ENCODE data around the gene PPP1R18.

The PPP1R18 gene

GRCh38 chr6:30703821-30704220 lies 17.4 kb upstream of the PPP1R18 start:
- peak overlapping the region; percentile 6 for H3K4me3 ChIP-seq (ENCODE audit: low read depth, low read length)
- no peak overlapping the region for H3K27ac ChIP-seq (ENCODE audit: low read depth, low read length)
- no peaks in the 10 kb centered on the region for H3K79me1 ChIP-seq (ENCODE audit: low read length)
- no peak overlapping the region for H2AFZ ChIP-seq (ENCODE audit: insufficient read depth, low read length, poor library complexity)
- H3K14ac ChIP-seq (ENCODE audit: low read length), result no peak overlapping the region
- H4K8ac ChIP-seq (ENCODE audit: low read depth, low read length), result no peak overlapping the region
- no peak overlapping the region for H2BK120ac ChIP-seq (ENCODE audit: insufficient read depth, low read length, poor library complexity)
- H4K91ac ChIP-seq (ENCODE audit: low read depth, low read length), result no peak overlapping the region
- H3K4me2 ChIP-seq (ENCODE audit: low read length), result no peak overlapping the region
- no CpG with 5 or more reads among the region's 4 CpGs for WGBS (ENCODE audit: extremely low coverage, insufficient coverage, insufficient read length)
- DNase-seq, result no peak
- H2BK12ac ChIP-seq (ENCODE audit: low read length), result no peak overlapping the region
- H3K9me3 ChIP-seq (ENCODE audit: insufficient read depth, low read depth, low read length), result no peaks in the 10 kb centered on the region
- no peak overlapping the region for H2BK5ac ChIP-seq (ENCODE audit: low read depth, low read length, poor library complexity)
- no peak overlapping the region for H3K9ac ChIP-seq (ENCODE audit: low read length)
- H3K18ac ChIP-seq (ENCODE audit: low read length), result no peak overlapping the region
- H3K23ac ChIP-seq (ENCODE audit: low read length), result no peak overlapping the region
- H3K36me3 ChIP-seq (ENCODE audit: control insufficient read depth in 1 of 2, insufficient read depth in 2 of 2, low read length in 2 of 2), result peaks cover 33 to 41% of the 10 kb centered on the region in 2 experiments
- H3K27me3 ChIP-seq (ENCODE audit: insufficient read depth, low read length), result no peaks in the 10 kb centered on the region
- no peaks in the 10 kb centered on the region for H3K79me2 ChIP-seq (ENCODE audit: control insufficient read depth, insufficient read depth, low read length, poor library complexity)
- no peak overlapping the region for H3K4ac ChIP-seq (ENCODE audit: low read depth, low read length)
- no peak overlapping the region for H2AK5ac ChIP-seq (ENCODE audit: low read length)
- H4K12ac ChIP-seq (ENCODE audit: low read depth, low read length), result no peak overlapping the region
- peaks cover 7 to 18% of the 10 kb centered on the region in 2 experiments for H3K4me1 ChIP-seq (ENCODE audit: control insufficient read depth in 1 of 2, insufficient read depth in 2 of 2, low read length in 2 of 2)

- no peak overlapping the region for H4K8ac ChIP-seq (ENCODE audit: low read depth, low read length)
- H3K14ac ChIP-seq (ENCODE audit: low read length), result no peak overlapping the region
- no peaks in the 10 kb centered on the region for H3K79me1 ChIP-seq (ENCODE audit: low read length)
- DNase-seq, result peak; percentile 43 to 51
- H3K23ac ChIP-seq (ENCODE audit: low read length), result no peak overlapping the region
- no peaks in the 10 kb centered on the region for H3K79me2 ChIP-seq (ENCODE audit: control insufficient read depth, insufficient read depth, low read length, poor library complexity)
- no peak overlapping the region for H3K4me2 ChIP-seq (ENCODE audit: low read length)
- H4K12ac ChIP-seq (ENCODE audit: low read depth, low read length), result no peak overlapping the region
- H3K4me1 ChIP-seq (ENCODE audit: control insufficient read depth in 1 of 2, insufficient read depth in 2 of 2, low read length in 2 of 2), result peaks cover 7 to 18% of the 10 kb centered on the region in 2 experiments
- no peak overlapping the region for H3K18ac ChIP-seq (ENCODE audit: low read length)
- no peak overlapping the region for H2BK120ac ChIP-seq (ENCODE audit: insufficient read depth, low read length, poor library complexity)
- H2BK5ac ChIP-seq (ENCODE audit: low read depth, low read length, poor library complexity), result no peak overlapping the region
- H2BK12ac ChIP-seq (ENCODE audit: low read length), result no peak overlapping the region
- WGBS (ENCODE audit: extremely low coverage, insufficient coverage, insufficient read length), result no CpG with 5 or more reads among the region's 10 CpGs
- H2AK5ac ChIP-seq (ENCODE audit: low read length), result no peak overlapping the region
- H3K4ac ChIP-seq (ENCODE audit: low read depth, low read length), result no peak overlapping the region
- H3K4me3 ChIP-seq (ENCODE audit: low read depth, low read length), result no peak overlapping the region
- H3K9ac ChIP-seq (ENCODE audit: low read length), result no peak overlapping the region
- no peaks in the 10 kb centered on the region for H3K27me3 ChIP-seq (ENCODE audit: insufficient read depth, low read length)
- no peaks in the 10 kb centered on the region for H3K9me3 ChIP-seq (ENCODE audit: insufficient read depth, low read depth, low read length)
- no peak overlapping the region for H2AFZ ChIP-seq (ENCODE audit: insufficient read depth, low read length, poor library complexity)
- H3K36me3 ChIP-seq (ENCODE audit: control insufficient read depth in 1 of 2, insufficient read depth in 2 of 2, low read length in 2 of 2), result peaks cover 32 to 39% of the 10 kb centered on the region in 2 experiments
- no peak overlapping the region for H4K91ac ChIP-seq (ENCODE audit: low read depth, low read length)
- H3K27ac ChIP-seq (ENCODE audit: low read depth, low read length), result no peak overlapping the region
These were observed 16.6 kb upstream of the PPP1R18 start for GRCh38 chr6:30703011-30703410.

- Histone ChIP-seq H3K79me1 (ENCODE audit: low read length) (no peaks in the 10 kb centered on the region), H2BK5ac (ENCODE audit: low read depth, low read length, poor library complexity) (no peak overlapping the region), H3K79me2 (ENCODE audit: control insufficient read depth, insufficient read depth, low read length, poor library complexity) (no peaks in the 10 kb centered on the region), H3K4me3 (ENCODE audit: low read depth, low read length) (no peak overlapping the region), H3K23ac (ENCODE audit: low read length) (no peak overlapping the region), H3K14ac (ENCODE audit: low read length) (no peak overlapping the region), H3K27ac (ENCODE audit: low read depth, low read length) (no peak overlapping the region), H3K27me3 (ENCODE audit: insufficient read depth, low read length) (no peaks in the 10 kb centered on the region), H3K18ac (ENCODE audit: low read length) (no peak overlapping the region), H4K12ac (ENCODE audit: low read depth, low read length) (no peak overlapping the region), H2BK12ac (ENCODE audit: low read length) (no peak overlapping the region), H3K36me3 (ENCODE audit: control insufficient read depth in 1 of 2, insufficient read depth in 2 of 2, low read length in 2 of 2) (peaks cover 20 to 27% of the 10 kb centered on the region in 2 experiments), H2AFZ (ENCODE audit: insufficient read depth, low read length, poor library complexity) (no peak overlapping the region), H3K9me3 (ENCODE audit: insufficient read depth, low read depth, low read length) (no peaks in the 10 kb centered on the region), H2AK5ac (ENCODE audit: low read length) (no peak overlapping the region), H3K4me2 (ENCODE audit: low read length) (no peak overlapping the region), H4K91ac (ENCODE audit: low read depth, low read length) (no peak overlapping the region), H4K8ac (ENCODE audit: low read depth, low read length) (no peak overlapping the region), H3K9ac (ENCODE audit: low read length) (no peak overlapping the region), H3K4me1 (ENCODE audit: control insufficient read depth in 1 of 2, insufficient read depth in 2 of 2, low read length in 2 of 2) (peaks cover 10 to 18% of the 10 kb centered on the region in 2 experiments), H2BK120ac (ENCODE audit: insufficient read depth, low read length, poor library complexity) (no peak overlapping the region), H3K4ac (ENCODE audit: low read depth, low read length) (no peak overlapping the region)
- no CpG with 5 or more reads among the region's 4 CpGs for WGBS (ENCODE audit: extremely low coverage, insufficient coverage, insufficient read length)
- peak; percentile 78 to 85 for DNase-seq
These were observed 13.9 kb upstream of the PPP1R18 start for GRCh38 chr6:30700340-30700739.

GRCh38 chr6:30696432-30696831 lies 10.0 kb upstream of the PPP1R18 start:
- no peak overlapping the region for H3K18ac ChIP-seq (ENCODE audit: low read length)
- no peak overlapping the region for H4K91ac ChIP-seq (ENCODE audit: low read depth, low read length)
- no peak overlapping the region for H3K4me3 ChIP-seq (ENCODE audit: low read depth, low read length)
- H2BK5ac ChIP-seq (ENCODE audit: low read depth, low read length, poor library complexity), result no peak overlapping the region
- H2BK12ac ChIP-seq (ENCODE audit: low read length), result no peak overlapping the region
- H3K4ac ChIP-seq (ENCODE audit: low read depth, low read length), result no peak overlapping the region
- no CpG with 5 or more reads among the region's 5 CpGs for WGBS (ENCODE audit: extremely low coverage, insufficient coverage, insufficient read length)
- H3K27me3 ChIP-seq (ENCODE audit: insufficient read depth, low read length), result no peaks in the 10 kb centered on the region
- H3K14ac ChIP-seq (ENCODE audit: low read length), result no peak overlapping the region
- H2AK5ac ChIP-seq (ENCODE audit: low read length), result no peak overlapping the region
- H3K23ac ChIP-seq (ENCODE audit: low read length), result no peak overlapping the region
- H3K4me1 ChIP-seq (ENCODE audit: control insufficient read depth in 1 of 2, insufficient read depth in 2 of 2, low read length in 2 of 2), result peaks cover 5 to 8% of the 10 kb centered on the region in 2 experiments
- H3K9me3 ChIP-seq (ENCODE audit: insufficient read depth, low read depth, low read length), result no peaks in the 10 kb centered on the region
- no peak overlapping the region for H4K12ac ChIP-seq (ENCODE audit: low read depth, low read length)
- H2AFZ ChIP-seq (ENCODE audit: insufficient read depth, low read length, poor library complexity), result no peak overlapping the region
- H3K4me2 ChIP-seq (ENCODE audit: low read length), result no peak overlapping the region
- no peak overlapping the region for H2BK120ac ChIP-seq (ENCODE audit: insufficient read depth, low read length, poor library complexity)
- no peaks in the 10 kb centered on the region for H3K79me2 ChIP-seq (ENCODE audit: control insufficient read depth, insufficient read depth, low read length, poor library complexity)
- H3K79me1 ChIP-seq (ENCODE audit: low read length), result no peaks in the 10 kb centered on the region
- peaks cover 0 to 2% of the 10 kb centered on the region in 2 experiments for H3K36me3 ChIP-seq (ENCODE audit: control insufficient read depth in 1 of 2, insufficient read depth in 2 of 2, low read length in 2 of 2)
- H3K9ac ChIP-seq (ENCODE audit: low read length), result no peak overlapping the region
- no peak for DNase-seq
- no peak overlapping the region for H4K8ac ChIP-seq (ENCODE audit: low read depth, low read length)
- H3K27ac ChIP-seq (ENCODE audit: low read depth, low read length), result no peak overlapping the region

Measured in trophoblast cell (in vitro differentiated cells and primary cell).